B cell (primary cell): Measurements from ENCODE around the gene FUT3. TPM values are rescaled to one million over a fixed set of nuclear protein-coding genes. Genes with fewer than 3 reads are reported as not detected.

ENCODE experiments used
- ATAC-seq: fragments of 200-7000 bp; cut with Tn5 transposase; one replicate; pipeline ENCODE4 v1.10.0; 2021; ENCODE audit warnings: low read depth, mild to moderate bottlenecking, moderate number of reproducible peaks, moderate library complexity
- CTCF ChIA-PET: fragments of 350-600 bp; sonication (Branson Sonifier 250); formaldehyde crosslinking; loops from one replicate; lab custom pipeline; 2021; ENCODE audit warnings: antibody characterized with exemption, inconsistent platforms; lab: Charles Lee
- POLR2A ChIA-PET: fragments of 350-600 bp; sonication (Branson Sonifier 250); formaldehyde crosslinking; loops from one replicate; lab custom pipeline; 2021; ENCODE audit warnings: antibody characterized with exemption; lab: Charles Lee
- DNase-seq: peaks from one replicate; pipeline ENCODE4 v3.0.0; 2013
- H2AFZ ChIP-seq: 2 replicates; pipeline ENCODE4 v1.6.1; 2012; ENCODE audit warnings: mild to moderate bottlenecking, low read depth, low read length; ENCODE audit not compliant: insufficient read depth, poor library complexity, severe bottlenecking
- H3K27ac ChIP-seq, 2 donors: 1 replicate in 1 of 2; 2 replicates in 1 of 2; pipeline ENCODE4 v1.5.1; 2012 to 2013; ENCODE audit warnings: low read length in 2 of 2, mild to moderate bottlenecking in 2 of 2, moderate library complexity in 1 of 2
- H3K27me3 ChIP-seq, 4 experiments: fragments of 200-600 bp in 1 of 4; sonication (generic) in 1 of 4; replicated peaks in 1 of 4; 1 replicate in 2 of 4; 2 replicates in 2 of 4; pipeline versions ENCODE4 v1.6.1 to v1.7.0; 2013 to 2016; ENCODE audit warnings: low read length in 3 of 4, mild to moderate bottlenecking in 2 of 4, mixed read lengths in 1 of 4, moderate library complexity in 1 of 4; ENCODE audit not compliant: insufficient read depth in 4 of 4, control insufficient read depth in 3 of 4; ENCODE audit errors: control extremely low read depth in 1 of 4
- H3K36me3 ChIP-seq, 2 experiments: replicated peaks in 1 of 2; 1 replicate in 1 of 2; 2 replicates in 1 of 2; pipeline versions ENCODE4 v1.6.1 to v1.7.1; 2013; ENCODE audit warnings: low read length in 1 of 2; ENCODE audit not compliant: insufficient read depth in 2 of 2, control insufficient read depth in 1 of 2; ENCODE audit errors: control extremely low read depth in 1 of 2, extremely low read depth in 1 of 2
- H3K4me1 ChIP-seq, 2 donors: fragments of 200-600 bp in 1 of 2; sonication (generic) in 1 of 2; 1 replicate in 1 of 2; 2 replicates in 1 of 2; pipeline versions ENCODE4 v1.5.1 to v1.6.1; 2013 to 2017; ENCODE audit warnings: low read length in 2 of 2; ENCODE audit not compliant: control insufficient read depth in 2 of 2, insufficient read depth in 2 of 2
- H3K4me2 ChIP-seq: replicated peaks from 2 replicates; pipeline ENCODE3; 2012; ENCODE audit warnings: mild to moderate bottlenecking, low read depth, low read length; ENCODE audit not compliant: poor library complexity, severe bottlenecking
- H3K4me3 ChIP-seq, 5 experiments: fragments of 200-600 bp in 1 of 5; sonication (generic) in 1 of 5; 1 replicate in 3 of 5; 2 replicates in 2 of 5; pipeline versions ENCODE4 v1.5.1 to v1.7.0; 2011 to 2016; ENCODE audit warnings: low read length in 4 of 5, mild to moderate bottlenecking in 4 of 5, low read depth in 2 of 5, control low read depth in 1 of 5, moderate library complexity in 1 of 5; ENCODE audit not compliant: insufficient read depth in 1 of 5; ENCODE audit errors: control extremely low read depth in 1 of 5, extremely low read depth in 1 of 5
- H3K79me2 ChIP-seq: fragments of 200-600 bp; sonication (generic); one replicate; pipeline ENCODE4 v1.6.0; 2016; ENCODE audit warnings: low read length; ENCODE audit not compliant: control insufficient read depth, insufficient read depth
- H3K9ac ChIP-seq: fragments of 200-600 bp; sonication (generic); 2 replicates; pipeline ENCODE4 v1.6.1; 2017; ENCODE audit warnings: mild to moderate bottlenecking, low read length, moderate library complexity
- H3K9me3 ChIP-seq, 3 donors: one replicate each; pipeline versions ENCODE4 v1.6.1 to v1.7.1; 2013; ENCODE audit warnings: low read length in 2 of 3; ENCODE audit not compliant: control insufficient read depth in 2 of 3, insufficient read depth in 1 of 3; ENCODE audit errors: control extremely low read depth in 1 of 3
- H4K20me1 ChIP-seq: 2 replicates; pipeline ENCODE4 v1.6.0; 2012; ENCODE audit warnings: mild to moderate bottlenecking, low read length; ENCODE audit not compliant: insufficient read depth, control insufficient read depth, poor library complexity, severe bottlenecking
- H3K27ac Mint-ChIP-seq: one replicate; pipeline ENCODE4 v1.8.0; 2021; ENCODE audit warnings: mixed read lengths
- H3K27me3 Mint-ChIP-seq: one replicate; pipeline ENCODE4 v1.8.0; 2021; ENCODE audit warnings: mixed read lengths
- H3K4me1 Mint-ChIP-seq: one replicate; pipeline ENCODE4 v1.8.0; 2021; ENCODE audit warnings: mixed read lengths
- H3K4me3 Mint-ChIP-seq: one replicate; pipeline ENCODE4 v1.8.0; 2021; ENCODE audit warnings: mixed read lengths
- H3K9me3 Mint-ChIP-seq: one replicate; pipeline ENCODE4 v1.8.0; 2022; ENCODE audit warnings: mixed read lengths; ENCODE audit not compliant: insufficient read depth
- EZH2 ChIP-seq: IDR thresholded peaks from 2 replicates; pipeline ENCODE4 v1.6.1; 2012; ENCODE audit warnings: borderline replicate concordance, low read depth, mild to moderate bottlenecking, moderate library complexity, low read length; ENCODE audit not compliant: insufficient read depth, poor library complexity, severe bottlenecking
- WGBS: methylation state at CpG from one replicate; pipeline ENCODE4 v1.1.5; 2013; ENCODE audit warnings: missing lambda C conversion rate; ENCODE audit not compliant: insufficient coverage; 5-methylcytosine and 5-hydroxymethylcytosine counted together
- intact Hi-C: fragments of 100-400 bp; cut with micrococcal nuclease; formaldehyde crosslinking; loops from one replicate; pipeline ENCODE4 v1.10.0; 2022
- polyA plus RNA-seq: library from polyadenylated mRNA; depleted of rRNA; stranded (reverse); fragments of >200 nt; gene quantifications from 2 replicates; pipeline ENCODE4 v1.2.3, GENCODE V29; 2012
- total RNA-seq, 2 donors: library from RNA; stranded (reverse); fragments of 120-200 nt in 1 of 2; gene quantifications; 1 replicate in 1 of 2; 2 replicates in 1 of 2; pipeline versions ENCODE4 v1.2.3 to v1.2.4, GENCODE V29; 2013 to 2022
- TF ChIP-seq, protein P1 (sequence below): fragments of 200-600 bp; IDR thresholded peaks from one replicate; pipeline ENCODE4 v1.8.0; 2022; ENCODE audit warnings: antibody characterized with exemption, mild to moderate bottlenecking

The FUT3 gene
- total and polyA plus RNA-seq, 2 donors (not counting 1 experiment from before 2014, with no cell fraction given) = not detected

DNA sequence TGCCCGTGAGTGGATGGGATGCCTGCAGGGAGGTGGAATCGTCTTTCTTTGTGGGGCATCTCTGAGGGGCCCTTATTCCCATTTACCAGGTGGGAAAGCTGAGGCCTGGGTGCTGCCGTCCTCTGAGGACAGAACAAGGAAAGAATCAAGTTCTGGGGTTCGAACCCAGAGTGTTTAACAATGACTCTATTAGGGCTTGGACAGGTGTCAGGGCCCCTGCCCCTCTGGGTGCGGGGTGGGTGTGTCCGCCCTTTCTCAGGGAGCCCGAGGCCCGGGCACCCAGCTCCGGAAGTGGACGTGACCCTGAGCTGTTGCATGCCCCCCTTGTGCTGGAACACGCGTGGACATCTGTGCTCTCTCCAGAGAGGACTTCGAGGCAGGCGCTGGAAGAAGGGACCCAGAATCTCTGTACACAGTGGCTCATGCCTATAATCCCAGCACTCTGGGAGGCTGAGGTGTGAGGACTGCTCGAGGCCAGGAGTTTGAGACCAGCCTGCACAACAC is 41.6 kb upstream of the FUT3 start:
- Histone ChIP-seq H3K27me3 (peaks cover 0 to 24% (median 3%) of the 10 kb centered on the region in 4 experiments), H3K9me3 (peaks cover 0 to 12% (median 0%) of the 10 kb centered on the region in 3 donors), H3K79me2 (peaks cover under 1% of the 10 kb centered on the region), H2AFZ (no peak overlapping the region), H4K20me1 (peaks cover 21% of the 10 kb centered on the region), H3K4me1 (peaks cover 0 to 4% of the 10 kb centered on the region in 2 donors), H3K4me2 (no peak overlapping the region), H3K4me3 (no peak overlapping the region), H3K9ac (no peak overlapping the region), H3K36me3 (peaks cover 0 to 9% of the 10 kb centered on the region in 2 experiments), H3K27ac (no peak overlapping the region)
- intact Hi-C loops = no loop called here
- Mint-ChIP-seq H3K27ac (no peak overlapping the region), H3K4me1 (no peaks in the 10 kb centered on the region), H3K9me3 (no peaks in the 10 kb centered on the region), H3K4me3 (no peak overlapping the region), H3K27me3 (peaks cover 9% of the 10 kb centered on the region)
- ATAC-seq (no peak), DNase-seq (no peak)
- POLR2A ChIA-PET = no interaction called here
- no peak for TF ChIP-seq EZH2
- TF ChIP-seq, protein P1, sequence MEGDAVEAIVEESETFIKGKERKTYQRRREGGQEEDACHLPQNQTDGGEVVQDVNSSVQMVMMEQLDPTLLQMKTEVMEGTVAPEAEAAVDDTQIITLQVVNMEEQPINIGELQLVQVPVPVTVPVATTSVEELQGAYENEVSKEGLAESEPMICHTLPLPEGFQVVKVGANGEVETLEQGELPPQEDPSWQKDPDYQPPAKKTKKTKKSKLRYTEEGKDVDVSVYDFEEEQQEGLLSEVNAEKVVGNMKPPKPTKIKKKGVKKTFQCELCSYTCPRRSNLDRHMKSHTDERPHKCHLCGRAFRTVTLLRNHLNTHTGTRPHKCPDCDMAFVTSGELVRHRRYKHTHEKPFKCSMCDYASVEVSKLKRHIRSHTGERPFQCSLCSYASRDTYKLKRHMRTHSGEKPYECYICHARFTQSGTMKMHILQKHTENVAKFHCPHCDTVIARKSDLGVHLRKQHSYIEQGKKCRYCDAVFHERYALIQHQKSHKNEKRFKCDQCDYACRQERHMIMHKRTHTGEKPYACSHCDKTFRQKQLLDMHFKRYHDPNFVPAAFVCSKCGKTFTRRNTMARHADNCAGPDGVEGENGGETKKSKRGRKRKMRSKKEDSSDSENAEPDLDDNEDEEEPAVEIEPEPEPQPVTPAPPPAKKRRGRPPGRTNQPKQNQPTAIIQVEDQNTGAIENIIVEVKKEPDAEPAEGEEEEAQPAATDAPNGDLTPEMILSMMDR = peak; percentile 1
- 76% methylated on average over 13 of the region's 15 CpGs for WGBS
- CTCF ChIA-PET = no interaction called here

DNA sequence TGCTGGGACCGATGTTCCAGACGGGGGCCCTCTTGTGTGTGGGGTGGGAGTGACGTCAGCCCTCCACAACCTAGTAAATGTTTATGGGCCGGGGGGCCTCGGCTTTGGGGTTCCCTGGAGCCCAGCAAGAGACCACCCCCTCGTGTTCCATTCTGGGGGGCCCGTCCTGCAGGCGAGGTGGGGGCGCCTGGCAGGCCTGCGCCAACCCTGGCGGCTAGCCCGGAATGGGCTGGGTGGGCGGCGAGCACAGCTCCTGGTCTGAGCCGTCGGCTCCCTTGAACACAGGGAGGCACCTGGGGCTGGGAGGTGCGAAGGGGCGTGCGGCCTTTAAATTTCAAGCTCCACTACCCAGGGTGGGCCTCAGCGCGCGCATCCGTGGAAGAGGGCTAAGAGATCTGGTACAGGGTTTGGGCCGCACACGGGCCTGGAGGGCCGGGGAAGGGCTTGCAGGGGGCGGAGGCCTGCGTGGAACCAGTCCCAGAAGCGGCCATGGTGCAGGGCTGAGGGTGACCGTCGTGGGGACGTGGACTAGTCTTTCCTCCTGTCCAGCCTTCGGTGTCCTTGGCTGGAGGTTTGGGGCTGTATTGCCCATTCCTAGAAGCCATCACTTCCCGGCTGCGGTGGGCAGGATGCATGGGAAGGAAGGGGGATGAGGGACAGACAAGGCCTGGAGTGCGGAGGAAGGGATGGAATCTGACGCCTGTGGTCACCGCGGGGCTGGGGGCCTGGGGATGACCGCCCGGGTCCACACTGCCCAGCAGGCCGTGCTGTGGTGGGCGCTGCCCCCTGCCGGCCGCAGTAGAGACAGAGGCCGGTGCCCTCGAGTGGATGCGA is 40.9 kb upstream of the FUT3 start:
- Histone ChIP-seq H3K36me3 (peaks cover 0 to 9% of the 10 kb centered on the region in 2 experiments), H3K27ac (no peak overlapping the region), H3K9me3 (peaks cover 0 to 9% (median 0%) of the 10 kb centered on the region in 3 donors), H3K4me1 (peaks cover 0 to 4% of the 10 kb centered on the region in 2 donors), H2AFZ (no peak overlapping the region), H3K27me3 (peaks cover 0 to 24% (median 3%) of the 10 kb centered on the region in 4 experiments), H3K79me2 (no peaks in the 10 kb centered on the region), H4K20me1 (peaks cover 14% of the 10 kb centered on the region), H3K9ac (no peak overlapping the region), H3K4me2 (no peak overlapping the region), H3K4me3 (no peak overlapping the region)
- Mint-ChIP-seq H3K4me3 (no peak overlapping the region), H3K4me1 (no peaks in the 10 kb centered on the region), H3K9me3 (no peaks in the 10 kb centered on the region), H3K27ac (no peak overlapping the region), H3K27me3 (peaks cover 9% of the 10 kb centered on the region)
- ATAC-seq = peak; percentile 44
- 17% methylated on average over 46 of the region's 48 CpGs for WGBS
- ChIA-PET POLR2A (interaction anchor here (0.7 kb wide), 1 partner anchor 12 kb away, joined by 3 read pairs; the partner anchor contains the start of gene VMAC), CTCF (no interaction called here)
- intact Hi-C loops = no loop called here
- TF ChIP-seq, protein P1 = peak; percentile 32
- no peak for TF ChIP-seq EZH2
- DNase-seq = no peak
